HG03342 (cell line): ENCODE results near the gene MOGAT3.

Experiments
- ATAC-seq: cut with Tn5 transposase; IDR thresholded peaks from one replicate; pipeline ENCODE4 v1.9.1; 2021; ENCODE audit warnings: mild to moderate bottlenecking, moderate library complexity; ENCODE audit not compliant: unreplicated experiment

MOGAT3 gene

DNA sequence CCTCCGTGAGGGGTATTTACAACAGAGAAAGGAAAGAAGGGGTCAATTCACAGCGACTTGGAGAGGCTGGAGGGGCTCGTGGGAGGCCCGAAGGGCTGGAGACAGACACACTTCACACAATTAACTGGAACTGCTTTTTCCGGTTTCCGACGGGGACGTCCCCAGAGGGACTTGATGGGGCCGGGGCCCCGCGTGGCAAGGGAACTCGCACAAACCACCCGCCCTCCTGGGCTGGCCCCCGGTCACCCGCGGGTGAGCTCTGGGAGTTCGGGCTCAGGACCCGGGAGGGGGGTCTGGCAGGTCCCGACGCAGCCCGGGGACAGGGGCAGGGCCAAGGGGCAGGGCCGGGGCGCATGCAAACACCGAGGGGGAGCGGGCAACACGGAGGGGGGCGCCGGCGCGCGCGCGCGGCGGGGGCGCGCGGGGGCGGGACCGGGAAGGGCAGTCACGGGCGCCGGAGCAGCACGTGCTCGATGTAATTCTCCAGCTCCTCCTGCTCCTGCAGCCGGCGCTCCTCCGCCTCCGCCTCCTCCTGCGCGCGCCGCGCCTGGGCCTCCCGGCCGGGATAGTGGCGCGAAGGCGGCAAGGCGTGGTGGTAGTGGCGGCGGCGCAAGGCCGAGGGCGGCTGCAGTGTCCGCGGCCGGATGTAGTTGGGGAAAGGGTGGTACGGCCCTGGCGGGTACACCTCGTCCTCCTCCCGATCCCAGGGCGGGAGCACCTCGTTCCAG is 38.1 kb downstream of the MOGAT3 start:
- ATAC-seq = no peak

DNA sequence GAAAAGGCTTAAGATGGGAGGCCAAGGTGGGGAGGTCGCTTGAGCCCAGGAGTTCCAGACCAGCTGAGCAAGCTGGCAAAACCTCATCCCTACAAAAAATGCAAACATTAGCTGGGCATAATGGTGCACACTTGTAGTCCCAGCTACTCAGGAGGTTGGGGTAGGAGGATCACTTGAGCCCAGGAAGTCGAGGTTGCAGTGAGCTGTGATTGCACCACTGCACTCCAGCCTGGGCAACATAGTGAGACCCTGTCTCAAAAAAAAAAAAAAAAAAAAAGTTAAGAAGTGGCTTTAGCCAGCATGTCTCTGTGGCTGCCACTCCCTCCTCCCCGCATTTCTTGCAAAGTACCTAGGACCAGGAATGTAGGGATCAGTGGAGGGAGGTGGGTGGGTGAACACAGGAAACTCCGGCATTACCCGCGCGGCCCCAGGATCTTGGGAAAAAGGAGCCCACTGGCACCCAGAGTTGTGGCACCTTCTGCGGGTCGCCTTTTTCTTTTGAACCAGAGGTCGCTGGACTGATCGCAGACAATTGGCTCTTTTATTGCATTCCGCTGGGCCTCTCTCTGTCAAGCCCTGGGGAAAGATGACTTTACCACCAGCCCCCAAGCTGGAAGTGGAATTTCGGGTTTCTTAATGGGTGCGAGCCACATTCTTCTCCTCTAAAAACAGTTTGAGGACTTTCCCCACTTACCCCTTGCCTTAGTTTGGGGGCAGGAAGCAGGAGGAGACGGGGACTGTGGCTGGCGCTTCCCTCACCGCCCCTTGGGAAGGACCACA is 39.0 kb downstream of the MOGAT3 start:
- no peak for ATAC-seq

DNA sequence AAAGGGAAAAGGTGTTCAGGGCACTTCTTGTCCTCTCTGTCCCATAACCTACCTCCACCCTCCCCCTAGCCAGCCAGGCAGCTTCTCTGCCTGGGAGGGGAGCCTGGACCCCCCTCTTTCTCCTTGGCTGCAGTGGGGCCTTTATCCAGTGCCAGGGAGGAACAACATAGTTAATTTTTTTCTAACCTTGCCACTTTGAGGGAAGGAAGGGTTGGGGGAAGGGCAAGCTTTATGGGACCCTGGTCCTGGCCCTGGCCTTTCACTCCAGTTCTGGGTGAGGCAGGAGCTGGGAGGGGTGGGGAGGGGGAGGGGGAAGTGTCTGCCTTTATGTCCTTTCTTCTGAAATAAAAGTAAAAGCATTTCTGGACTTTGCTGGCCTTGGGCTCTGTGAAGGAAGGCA is 39.9 kb downstream of the MOGAT3 start:
- ATAC-seq = no peak

DNA sequence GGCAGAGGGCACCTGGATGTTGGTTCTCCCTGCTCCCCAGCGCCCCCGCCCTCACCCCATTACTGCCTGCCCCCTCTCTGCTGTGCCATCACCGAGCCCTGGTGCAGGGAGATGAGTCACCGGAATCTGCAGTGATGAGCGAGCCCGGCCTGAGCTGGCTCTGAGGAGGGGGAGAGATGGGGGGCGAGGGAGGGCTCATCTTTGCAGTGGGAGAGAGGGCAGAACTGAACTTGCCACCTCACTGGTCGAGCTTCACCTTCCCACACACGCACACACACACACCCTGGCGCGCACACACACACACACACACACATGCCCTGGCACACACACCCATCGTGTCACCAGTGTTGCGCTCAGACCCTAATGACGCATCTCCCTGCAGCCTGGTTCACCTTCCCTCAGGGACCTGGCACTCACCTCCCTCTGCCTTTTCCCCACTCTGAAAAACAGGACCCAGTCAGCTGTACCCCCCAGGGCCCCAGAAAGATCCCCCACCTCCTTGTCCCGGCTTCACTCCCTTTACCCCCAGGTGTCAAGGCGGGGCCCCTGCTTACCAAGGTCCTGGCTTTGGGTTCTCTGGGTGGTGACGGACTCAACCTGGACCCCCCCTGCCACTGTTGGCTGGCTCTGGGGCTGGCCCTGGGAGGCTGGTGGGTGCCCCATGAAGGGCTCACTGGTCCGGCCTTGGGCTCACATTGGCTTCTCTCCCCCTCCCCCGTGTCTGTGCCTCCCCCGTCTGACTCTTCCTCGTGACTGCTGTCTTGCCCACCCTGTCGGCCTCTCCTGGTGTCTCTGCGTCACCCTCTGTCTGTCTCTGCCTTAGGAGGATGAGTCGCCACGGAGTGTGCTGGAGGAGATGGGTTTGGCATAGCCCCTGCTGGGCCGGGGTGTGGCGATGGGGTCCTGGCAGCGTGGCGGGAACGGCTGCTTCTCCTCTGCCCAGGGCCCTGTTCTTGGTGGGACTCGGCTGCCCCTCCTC is 40.9 kb downstream of the MOGAT3 start:
- no peak for ATAC-seq

DNA sequence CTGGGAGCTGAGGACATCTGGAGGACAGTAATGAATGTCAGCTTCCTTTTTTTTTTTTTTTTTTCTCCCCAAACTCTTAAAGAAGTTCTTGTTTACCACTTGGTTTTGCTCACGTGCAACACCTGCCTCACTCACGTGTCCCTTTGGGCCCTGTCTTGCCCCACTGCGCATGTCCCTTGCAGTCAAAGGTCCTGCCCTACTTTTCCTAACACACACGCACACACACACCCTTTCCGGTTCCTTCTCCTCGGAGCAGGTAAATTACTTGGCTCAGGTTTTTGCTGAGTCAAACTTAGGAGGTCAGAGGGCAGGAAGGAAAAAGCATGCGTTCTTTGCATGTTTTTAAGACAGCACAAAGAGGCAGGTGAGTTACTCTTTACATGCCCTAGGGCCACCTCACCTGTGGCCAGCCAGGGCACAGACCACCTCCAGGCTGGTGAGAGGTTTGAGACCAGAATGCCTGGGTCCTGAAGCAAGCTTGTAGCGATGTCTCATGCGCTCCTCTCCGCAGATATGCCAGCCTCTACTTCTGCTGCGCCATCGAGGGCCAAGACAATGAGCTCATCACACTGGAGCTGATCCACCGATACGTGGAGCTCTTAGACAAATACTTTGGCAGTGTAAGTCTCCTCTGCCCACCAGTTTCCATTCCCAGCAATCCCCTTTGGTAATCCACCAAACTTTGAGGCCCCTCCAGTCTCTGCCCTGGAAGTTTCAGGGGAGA is 43.8 kb downstream of the MOGAT3 start:
- ATAC-seq = no peak

DNA sequence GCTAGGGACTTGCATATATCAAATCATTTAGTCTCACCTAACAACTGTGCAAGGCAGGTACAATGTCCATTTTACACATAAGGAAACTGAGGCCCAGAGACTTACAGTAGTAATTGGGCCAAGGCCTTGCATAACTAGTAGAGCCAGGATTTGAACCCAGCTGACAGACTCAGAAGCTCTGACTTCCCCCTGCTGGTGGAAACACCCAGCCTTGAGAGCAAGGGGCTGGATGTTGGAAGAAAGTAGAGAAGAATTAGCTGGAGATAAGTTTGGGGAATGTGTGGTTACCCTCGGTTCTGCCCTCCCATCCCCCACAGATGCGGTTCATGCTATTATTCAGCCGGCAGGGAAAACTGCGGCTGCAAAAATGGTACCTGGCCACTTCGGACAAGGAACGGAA is 44.6 kb downstream of the MOGAT3 start:
- ATAC-seq = no peak

DNA sequence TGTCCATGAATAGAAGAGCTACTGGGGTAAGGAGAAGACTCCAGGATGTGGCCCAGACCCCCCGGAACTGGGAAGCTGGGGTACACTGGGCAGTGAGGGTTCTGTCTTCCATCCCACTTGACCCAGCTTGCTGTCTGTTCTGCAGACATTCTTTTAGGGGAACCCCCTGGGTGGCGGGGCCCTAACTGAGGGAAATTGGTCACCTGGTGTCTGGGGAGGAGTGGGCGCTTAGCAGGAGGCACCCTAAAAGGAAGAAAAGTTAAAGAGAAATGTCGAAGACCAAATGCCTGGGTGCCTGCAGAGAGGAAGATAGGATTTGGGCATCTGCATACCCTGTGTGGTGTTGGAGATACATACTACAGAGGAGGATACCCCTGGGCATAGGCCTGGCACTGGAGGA is 45.5 kb downstream of the MOGAT3 start:
- no peak for ATAC-seq

DNA sequence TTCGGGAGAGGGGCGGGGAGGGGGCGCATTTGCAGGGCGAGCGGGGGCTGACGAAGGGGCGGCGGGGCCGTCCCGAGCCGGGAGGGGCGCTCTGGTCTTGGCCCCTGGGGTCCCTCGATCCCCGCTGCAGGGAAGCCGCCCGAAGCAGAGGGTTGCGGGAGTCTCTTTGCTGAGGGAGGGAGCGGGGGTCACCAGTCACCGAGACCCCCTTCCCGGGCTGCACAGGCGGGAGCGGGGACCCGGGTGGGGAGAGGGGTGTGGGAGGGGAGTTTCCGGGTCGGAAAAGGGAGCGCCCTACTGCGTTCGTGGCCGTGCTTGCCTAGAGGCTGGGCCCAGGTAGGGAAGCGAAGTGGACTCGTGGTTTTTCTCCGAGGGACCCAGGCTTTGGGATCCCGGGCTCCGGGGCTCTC is 46.1 kb downstream of the MOGAT3 start:
- ATAC-seq = peak; percentile 24

DNA sequence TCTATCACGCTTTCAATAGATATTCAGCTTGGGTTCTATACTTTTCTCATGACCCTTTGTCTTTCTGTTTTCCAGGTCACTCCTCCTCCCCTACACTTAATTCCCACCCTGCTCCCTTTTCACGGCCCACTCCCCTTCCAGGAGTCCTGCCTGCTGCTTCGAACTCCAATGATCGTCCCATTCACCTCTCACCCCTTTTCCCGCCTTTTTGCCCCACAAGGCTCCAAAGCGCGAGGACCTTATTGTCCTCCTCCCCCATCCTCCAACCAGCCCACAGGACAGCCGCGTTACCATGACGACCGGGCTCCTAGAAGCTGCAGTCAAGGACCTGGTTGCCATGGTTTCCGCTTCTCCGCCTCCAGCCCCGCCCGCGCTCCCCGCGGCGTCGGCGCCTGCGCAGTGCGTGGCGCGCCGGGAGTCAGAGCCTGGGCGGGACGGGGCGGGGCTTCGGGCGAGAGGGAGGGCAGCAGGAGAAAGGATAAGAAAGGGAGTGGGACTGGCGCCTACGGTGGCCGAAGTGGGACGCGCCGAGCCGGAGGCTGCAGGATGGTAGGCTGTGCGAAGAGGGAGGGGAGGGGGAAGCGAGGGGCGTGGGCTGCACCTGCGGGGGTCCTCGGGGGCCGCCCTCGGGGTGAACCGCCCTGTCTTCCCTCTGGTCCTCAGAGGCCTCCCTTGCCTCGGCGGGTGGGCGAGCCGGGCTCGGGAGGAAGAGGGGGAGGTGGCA is 46.7 kb downstream of the MOGAT3 start, which contains the start of gene AP1S1:
Gene AP1S1, plus strand, starts transcription at position 508 of the 724 bp plus-strand sequence. Its CDS starts 39 bp downstream, at position 547.
- ATAC-seq = peak; percentile 76

DNA sequence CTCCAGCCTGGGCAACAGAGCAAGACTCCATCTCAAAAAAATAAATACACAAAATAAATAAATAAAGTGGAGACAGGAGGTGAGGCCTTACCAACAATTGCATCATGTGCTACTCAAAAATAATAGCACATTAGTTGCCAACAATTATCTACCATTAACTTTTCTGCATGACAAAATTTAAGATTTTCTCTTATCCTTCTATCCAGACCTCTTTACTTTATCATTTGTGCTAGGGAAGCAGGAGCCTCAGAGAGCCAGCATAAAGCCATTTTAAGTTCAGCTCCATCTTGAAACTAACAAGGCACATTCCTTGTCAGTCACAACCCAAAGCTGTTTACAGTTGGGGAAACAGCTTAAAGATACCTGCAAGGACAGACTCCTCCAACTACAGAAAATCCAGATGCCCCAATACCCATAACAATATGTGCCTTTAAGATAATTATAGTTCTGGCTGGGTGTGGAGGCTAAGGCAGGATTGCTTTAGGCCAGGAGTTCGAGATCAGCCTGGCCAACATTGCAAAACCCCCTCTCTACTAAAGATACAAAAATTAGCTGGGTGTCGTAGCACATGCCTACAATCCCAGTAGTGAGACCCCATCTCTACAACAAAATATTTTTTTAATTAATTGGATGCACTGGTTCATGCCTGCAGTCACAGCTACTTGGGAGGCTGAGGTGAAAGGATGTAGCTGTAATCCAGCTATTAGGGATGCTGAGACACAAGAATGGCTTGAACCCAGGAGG is 48.8 kb downstream of the MOGAT3 start:
- no peak for ATAC-seq
